Liver (tissue), 9 donors: ENCODE data around the gene ZDHHC14. TPM values are rescaled to one million over a fixed set of nuclear protein-coding genes. Genes with fewer than 3 reads are reported as not detected.

Source experiments
- DNase-seq: peaks from one replicate; pipeline ENCODE4 v3.0.0-alpha.2; 2017; ENCODE audit warnings: low spot score
- H3K27ac ChIP-seq, 2 donors: one replicate each; pipeline ENCODE4 v1.7.0; 2013; ENCODE audit warnings: inconsistent platforms in 2 of 2, low read length in 2 of 2, control low read depth in 1 of 2, low read depth in 1 of 2, mild to moderate bottlenecking in 1 of 2
- H3K27me3 ChIP-seq, 4 donors: one replicate each; pipeline versions ENCODE4 v1.6.1 to v1.7.0; 2013; ENCODE audit warnings: low read length in 3 of 4, inconsistent platforms in 1 of 4, mild to moderate bottlenecking in 1 of 4, moderate library complexity in 1 of 4; ENCODE audit not compliant: control insufficient read depth in 4 of 4, insufficient read depth in 4 of 4
- H3K36me3 ChIP-seq, 4 donors: one replicate each; pipeline versions ENCODE4 v1.6.1 to v1.7.0; 2013; ENCODE audit warnings: low read length in 3 of 4, mild to moderate bottlenecking in 3 of 4, low read depth in 1 of 4, moderate library complexity in 1 of 4; ENCODE audit not compliant: control insufficient read depth in 4 of 4, insufficient read depth in 3 of 4
- H3K4me1 ChIP-seq, 4 donors: one replicate each; pipeline versions ENCODE4 v1.6.1 to v1.7.0; 2013; ENCODE audit warnings: low read length in 3 of 4, mild to moderate bottlenecking in 3 of 4, moderate library complexity in 1 of 4; ENCODE audit not compliant: control insufficient read depth in 4 of 4, insufficient read depth in 4 of 4
- H3K4me3 ChIP-seq, 3 donors: one replicate each; pipeline versions ENCODE4 v1.6.1 to v1.7.0; 2013; ENCODE audit warnings: low read length in 3 of 3, control low read depth in 1 of 3, low read depth in 1 of 3, mild to moderate bottlenecking in 1 of 3
- H3K9ac ChIP-seq, 2 donors: one replicate each; pipeline ENCODE4 v1.7.0; 2013; ENCODE audit warnings: low read length in 2 of 2, mild to moderate bottlenecking in 2 of 2, moderate library complexity in 2 of 2, control low read depth in 1 of 2, low read depth in 1 of 2
- H3K9me3 ChIP-seq, 4 donors: one replicate each; pipeline versions ENCODE4 v1.6.1 to v1.7.0; 2013; ENCODE audit warnings: low read length in 3 of 4; ENCODE audit not compliant: control insufficient read depth in 4 of 4
- EGR1 ChIP-seq, 2 donors: IDR thresholded peaks; 2 replicates each; pipeline ENCODE4 v1.6.1; 2016 to 2018; ENCODE audit warnings: antibody characterized with exemption in 2 of 2, low read depth in 2 of 2
- FOXA1 ChIP-seq: IDR thresholded peaks from 2 replicates; pipeline ENCODE4 v1.6.1; 2016; ENCODE audit warnings: antibody characterized with exemption
- FOXA2 ChIP-seq: IDR thresholded peaks from 2 replicates; pipeline ENCODE4 v1.6.1; 2016; ENCODE audit warnings: antibody characterized with exemption
- GABPA ChIP-seq, 2 donors: IDR thresholded peaks in 1 of 2; conservative IDR thresholded peaks in 1 of 2; 2 replicates each; pipeline ENCODE4 v1.6.1; 2016; ENCODE audit warnings: antibody characterized with exemption in 2 of 2, mild to moderate bottlenecking in 1 of 2, moderate library complexity in 1 of 2
- HNF4A ChIP-seq, 2 donors: conservative IDR thresholded peaks; 2 replicates each; pipeline ENCODE4 v1.6.1; 2016; ENCODE audit warnings: antibody characterized with exemption in 2 of 2, mild to moderate bottlenecking in 2 of 2
- HNF4G ChIP-seq: IDR thresholded peaks from 2 replicates; pipeline ENCODE4 v1.6.1; 2016; ENCODE audit warnings: antibody characterized with exemption
- JUND ChIP-seq, 2 donors: IDR thresholded peaks; 2 replicates each; pipeline ENCODE4 v1.6.1; 2016; ENCODE audit warnings: antibody characterized with exemption in 2 of 2
- NR2F2 ChIP-seq: IDR thresholded peaks from 2 replicates; pipeline ENCODE4 v1.6.1; 2016; ENCODE audit warnings: antibody characterized with exemption
- RAD21 ChIP-seq, 2 donors: IDR thresholded peaks; 2 replicates each; pipeline ENCODE4 v1.6.1; 2016; ENCODE audit warnings: antibody characterized with exemption in 2 of 2, mild to moderate bottlenecking in 2 of 2
- RXRA ChIP-seq, 2 donors: IDR thresholded peaks; 2 replicates each; pipeline ENCODE4 v1.6.1; 2017 to 2018; ENCODE audit warnings: antibody characterized with exemption in 2 of 2, mild to moderate bottlenecking in 1 of 2
- SP1 ChIP-seq: IDR thresholded peaks from 2 replicates; pipeline ENCODE4 v1.6.1; 2018; ENCODE audit warnings: antibody characterized with exemption, mild to moderate bottlenecking
- TAF1 ChIP-seq: conservative IDR thresholded peaks from 2 replicates; pipeline ENCODE4 v1.6.1; 2016; ENCODE audit warnings: antibody characterized with exemption, mild to moderate bottlenecking
- YY1 ChIP-seq: IDR thresholded peaks from 2 replicates; pipeline ENCODE4 v1.6.1; 2016; ENCODE audit warnings: antibody characterized with exemption, mild to moderate bottlenecking
- WGBS: extraction: QIAGEN DNeasy Blood & Tissue Kit; methylation state at CpG from one replicate; pipeline ENCODE4 v1.1.7; 2013; 5-methylcytosine and 5-hydroxymethylcytosine counted together
- polyA plus RNA-seq, 2 donors: library from polyadenylated mRNA; stranded (reverse) in 1 of 2; unstranded in 1 of 2; fragments of 200-250 nt in 1 of 2; fragments of >200 nt in 1 of 2; fragmentation: Nextera tagmentation in 1 of 2; extraction: Ambion mirVana in 1 of 2; gene quantifications; one replicate each; pipeline versions ENCODE4 v1.2.1 to v1.2.3, GENCODE V29; 2013 to 2015
- total RNA-seq, 2 donors: library from RNA; depleted of rRNA; stranded (reverse); fragments of >200 nt; gene quantifications; one replicate each; pipeline ENCODE4 v1.2.3, GENCODE V29; 2014
- TF ChIP-seq, protein P1 (sequence below): IDR thresholded peaks from 2 replicates; pipeline ENCODE4 v1.6.1; 2016; ENCODE audit warnings: antibody characterized with exemption, mild to moderate bottlenecking
- TF ChIP-seq, protein P2 (sequence below): fragments of 150-350 bp; IDR thresholded peaks from 2 replicates; pipeline ENCODE4 v1.5.1; 2017; ENCODE audit warnings: improper control_type of control experiment, low read depth, low read length; ENCODE audit not compliant: missing input control
- TF ChIP-seq, protein P3 (sequence below): IDR thresholded peaks from 2 replicates; pipeline ENCODE4 v1.6.1; 2016; ENCODE audit warnings: antibody characterized with exemption
- TF ChIP-seq, protein P4 (sequence below): IDR thresholded peaks from 2 replicates; pipeline ENCODE4 v1.6.1; 2016; ENCODE audit warnings: antibody characterized with exemption
- TF ChIP-seq, protein P5 (sequence below): IDR thresholded peaks from 2 replicates; pipeline ENCODE4 v1.6.1; 2016; ENCODE audit warnings: antibody characterized with exemption
- donor health status: healthy.
- donor health status: healthy.
- donor health status: healthy.
- donor health status: healthy.
- donor health status: healthy.

ZDHHC14 gene
- total and polyA plus RNA-seq, 4 donors: 4.4 to 11.7 (median 8.4) TPM

DNA sequence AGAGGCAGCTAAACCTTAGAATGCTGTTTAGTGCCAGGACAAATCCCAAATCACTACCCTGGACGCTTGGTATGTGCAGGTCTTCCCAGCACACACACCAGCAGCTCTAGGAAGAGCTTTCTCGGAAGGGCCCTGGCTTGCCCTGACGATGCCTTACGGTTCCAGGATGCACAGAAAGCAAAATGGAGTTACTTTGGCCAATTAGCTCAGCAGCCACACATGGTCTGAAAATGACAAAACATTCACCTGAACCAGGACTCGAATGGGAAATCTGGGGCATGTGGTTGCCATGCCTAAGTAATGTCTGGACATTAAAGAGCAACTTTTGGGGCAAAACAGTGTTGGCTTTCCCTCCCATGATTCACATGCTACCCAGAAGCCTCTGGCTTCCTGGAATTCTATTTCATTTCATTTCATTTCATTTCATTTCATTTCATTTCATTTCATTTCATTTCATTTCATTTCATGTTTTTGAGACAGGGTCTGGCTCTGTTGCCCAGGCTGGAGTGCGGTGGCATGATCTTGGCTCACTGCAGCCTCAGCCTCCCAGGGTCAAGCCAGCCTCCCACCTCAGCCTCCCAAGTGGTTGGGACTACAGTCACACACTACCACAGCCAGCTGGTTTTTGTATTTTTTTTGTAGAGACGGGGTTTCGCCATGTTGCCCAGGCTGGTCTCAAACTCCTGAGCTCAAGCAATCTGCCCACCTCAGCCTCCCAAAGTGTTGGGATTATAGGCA, 153.3 kb downstream of the ZDHHC14 start:
- peaks cover 8 to 65% (median 47%) of the 10 kb centered on the region in 4 donors for H3K4me1 ChIP-seq
- WGBS: 97% methylated on average over 8 of the region's 8 CpGs
- no peaks in the 10 kb centered on the region for H3K36me3 ChIP-seq
- no peaks in the 10 kb centered on the region for H3K9me3 ChIP-seq
- H3K27ac ChIP-seq: peak overlapping the region in 1 of 2 donors; percentile 30
- no peak for DNase-seq
- no peak overlapping the region for H3K4me3 ChIP-seq
- no peaks in the 10 kb centered on the region for H3K27me3 ChIP-seq
- H3K9ac ChIP-seq: no peak overlapping the region
- no peak for TF ChIP-seq FOXA2
- no peak for TF ChIP-seq RAD21 (IDR thresholded peaks at IDR 0.05)
- TF ChIP-seq, protein P1, sequence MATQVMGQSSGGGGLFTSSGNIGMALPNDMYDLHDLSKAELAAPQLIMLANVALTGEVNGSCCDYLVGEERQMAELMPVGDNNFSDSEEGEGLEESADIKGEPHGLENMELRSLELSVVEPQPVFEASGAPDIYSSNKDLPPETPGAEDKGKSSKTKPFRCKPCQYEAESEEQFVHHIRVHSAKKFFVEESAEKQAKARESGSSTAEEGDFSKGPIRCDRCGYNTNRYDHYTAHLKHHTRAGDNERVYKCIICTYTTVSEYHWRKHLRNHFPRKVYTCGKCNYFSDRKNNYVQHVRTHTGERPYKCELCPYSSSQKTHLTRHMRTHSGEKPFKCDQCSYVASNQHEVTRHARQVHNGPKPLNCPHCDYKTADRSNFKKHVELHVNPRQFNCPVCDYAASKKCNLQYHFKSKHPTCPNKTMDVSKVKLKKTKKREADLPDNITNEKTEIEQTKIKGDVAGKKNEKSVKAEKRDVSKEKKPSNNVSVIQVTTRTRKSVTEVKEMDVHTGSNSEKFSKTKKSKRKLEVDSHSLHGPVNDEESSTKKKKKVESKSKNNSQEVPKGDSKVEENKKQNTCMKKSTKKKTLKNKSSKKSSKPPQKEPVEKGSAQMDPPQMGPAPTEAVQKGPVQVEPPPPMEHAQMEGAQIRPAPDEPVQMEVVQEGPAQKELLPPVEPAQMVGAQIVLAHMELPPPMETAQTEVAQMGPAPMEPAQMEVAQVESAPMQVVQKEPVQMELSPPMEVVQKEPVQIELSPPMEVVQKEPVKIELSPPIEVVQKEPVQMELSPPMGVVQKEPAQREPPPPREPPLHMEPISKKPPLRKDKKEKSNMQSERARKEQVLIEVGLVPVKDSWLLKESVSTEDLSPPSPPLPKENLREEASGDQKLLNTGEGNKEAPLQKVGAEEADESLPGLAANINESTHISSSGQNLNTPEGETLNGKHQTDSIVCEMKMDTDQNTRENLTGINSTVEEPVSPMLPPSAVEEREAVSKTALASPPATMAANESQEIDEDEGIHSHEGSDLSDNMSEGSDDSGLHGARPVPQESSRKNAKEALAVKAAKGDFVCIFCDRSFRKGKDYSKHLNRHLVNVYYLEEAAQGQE: no peak
- TF ChIP-seq EGR1 (IDR thresholded peaks at IDR 0.05; ENCODE audit: low read depth in 2 of 2): no peak
- TF ChIP-seq SP1: no peak
- no peak for TF ChIP-seq HNF4A (conservative IDR thresholded peaks at IDR 0.05)
- TF ChIP-seq YY1: no peak
- TF ChIP-seq, protein P2, sequence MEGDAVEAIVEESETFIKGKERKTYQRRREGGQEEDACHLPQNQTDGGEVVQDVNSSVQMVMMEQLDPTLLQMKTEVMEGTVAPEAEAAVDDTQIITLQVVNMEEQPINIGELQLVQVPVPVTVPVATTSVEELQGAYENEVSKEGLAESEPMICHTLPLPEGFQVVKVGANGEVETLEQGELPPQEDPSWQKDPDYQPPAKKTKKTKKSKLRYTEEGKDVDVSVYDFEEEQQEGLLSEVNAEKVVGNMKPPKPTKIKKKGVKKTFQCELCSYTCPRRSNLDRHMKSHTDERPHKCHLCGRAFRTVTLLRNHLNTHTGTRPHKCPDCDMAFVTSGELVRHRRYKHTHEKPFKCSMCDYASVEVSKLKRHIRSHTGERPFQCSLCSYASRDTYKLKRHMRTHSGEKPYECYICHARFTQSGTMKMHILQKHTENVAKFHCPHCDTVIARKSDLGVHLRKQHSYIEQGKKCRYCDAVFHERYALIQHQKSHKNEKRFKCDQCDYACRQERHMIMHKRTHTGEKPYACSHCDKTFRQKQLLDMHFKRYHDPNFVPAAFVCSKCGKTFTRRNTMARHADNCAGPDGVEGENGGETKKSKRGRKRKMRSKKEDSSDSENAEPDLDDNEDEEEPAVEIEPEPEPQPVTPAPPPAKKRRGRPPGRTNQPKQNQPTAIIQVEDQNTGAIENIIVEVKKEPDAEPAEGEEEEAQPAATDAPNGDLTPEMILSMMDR: no peak
- TF ChIP-seq, protein P3, sequence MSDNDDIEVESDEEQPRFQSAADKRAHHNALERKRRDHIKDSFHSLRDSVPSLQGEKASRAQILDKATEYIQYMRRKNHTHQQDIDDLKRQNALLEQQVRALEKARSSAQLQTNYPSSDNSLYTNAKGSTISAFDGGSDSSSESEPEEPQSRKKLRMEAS: no peak
- no peak for TF ChIP-seq HNF4G
- no peak for TF ChIP-seq FOXA1
- TF ChIP-seq, protein P4, sequence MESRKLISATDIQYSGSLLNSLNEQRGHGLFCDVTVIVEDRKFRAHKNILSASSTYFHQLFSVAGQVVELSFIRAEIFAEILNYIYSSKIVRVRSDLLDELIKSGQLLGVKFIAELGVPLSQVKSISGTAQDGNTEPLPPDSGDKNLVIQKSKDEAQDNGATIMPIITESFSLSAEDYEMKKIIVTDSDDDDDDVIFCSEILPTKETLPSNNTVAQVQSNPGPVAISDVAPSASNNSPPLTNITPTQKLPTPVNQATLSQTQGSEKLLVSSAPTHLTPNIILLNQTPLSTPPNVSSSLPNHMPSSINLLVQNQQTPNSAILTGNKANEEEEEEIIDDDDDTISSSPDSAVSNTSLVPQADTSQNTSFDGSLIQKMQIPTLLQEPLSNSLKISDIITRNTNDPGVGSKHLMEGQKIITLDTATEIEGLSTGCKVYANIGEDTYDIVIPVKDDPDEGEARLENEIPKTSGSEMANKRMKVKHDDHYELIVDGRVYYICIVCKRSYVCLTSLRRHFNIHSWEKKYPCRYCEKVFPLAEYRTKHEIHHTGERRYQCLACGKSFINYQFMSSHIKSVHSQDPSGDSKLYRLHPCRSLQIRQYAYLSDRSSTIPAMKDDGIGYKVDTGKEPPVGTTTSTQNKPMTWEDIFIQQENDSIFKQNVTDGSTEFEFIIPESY: no peak
- TF ChIP-seq GABPA (IDR thresholded peaks at IDR 0.05 in 1 of 2, conservative IDR thresholded peaks at IDR 0.05 in 1 of 2): no peak
- TF ChIP-seq JUND (IDR thresholded peaks at IDR 0.05): no peak

DNA sequence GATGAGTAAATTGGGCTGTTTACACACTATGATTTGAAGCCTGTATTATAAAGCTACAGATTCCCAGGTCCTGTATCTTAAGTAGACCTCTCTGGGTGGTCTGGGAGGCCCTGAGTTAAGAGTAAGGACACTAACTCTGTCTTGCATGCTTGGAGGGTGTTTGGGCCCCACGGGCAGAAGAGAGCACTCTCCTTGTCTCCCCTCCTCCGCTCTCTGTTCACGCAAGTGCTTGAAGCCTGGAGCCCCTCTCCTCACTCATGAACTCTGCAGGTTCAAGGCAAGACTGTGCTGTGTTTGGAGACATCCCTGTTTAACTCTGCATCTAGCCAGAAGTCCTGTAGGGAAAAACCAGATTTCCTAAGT, 154.0 kb downstream of the ZDHHC14 start:
- Histone ChIP-seq H3K27me3 (no peaks in the 10 kb centered on the region), H3K9ac (no peak overlapping the region), H3K9me3 (no peaks in the 10 kb centered on the region), H3K4me3 (no peak overlapping the region), H3K27ac (peak overlapping the region; percentile 53 to 89), H3K4me1 (peaks cover 8 to 67% (median 48%) of the 10 kb centered on the region in 4 donors), H3K36me3 (no peaks in the 10 kb centered on the region)
- DNase-seq: no peak
- 88% methylated on average over 3 of the region's 3 CpGs for WGBS
- no peak for TF ChIP-seq TAF1
- TF ChIP-seq, protein P3: no peak
- TF ChIP-seq NR2F2: no peak
- TF ChIP-seq HNF4A (conservative IDR thresholded peaks at IDR 0.05): no peak
- TF ChIP-seq FOXA1: no peak
- no peak for TF ChIP-seq EGR1 (IDR thresholded peaks at IDR 0.05; ENCODE audit: low read depth in 2 of 2)
- TF ChIP-seq, protein P5, sequence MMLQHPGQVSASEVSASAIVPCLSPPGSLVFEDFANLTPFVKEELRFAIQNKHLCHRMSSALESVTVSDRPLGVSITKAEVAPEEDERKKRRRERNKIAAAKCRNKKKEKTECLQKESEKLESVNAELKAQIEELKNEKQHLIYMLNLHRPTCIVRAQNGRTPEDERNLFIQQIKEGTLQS: no peak
- no peak for TF ChIP-seq GABPA (IDR thresholded peaks at IDR 0.05 in 1 of 2, conservative IDR thresholded peaks at IDR 0.05 in 1 of 2)
- TF ChIP-seq HNF4G: no peak
- TF ChIP-seq RXRA (IDR thresholded peaks at IDR 0.05): no peak
- TF ChIP-seq, protein P4: no peak
- TF ChIP-seq RAD21 (IDR thresholded peaks at IDR 0.05): no peak
- TF ChIP-seq FOXA2: no peak
- TF ChIP-seq, protein P2: no peak
